Activated CD8-positive, alpha-beta memory T cell treated with anti-CD3 and anti-CD28 coated beads for 24 hours (primary cell): ENCODE measurements around the gene FGF12.

Experiments
- DNase-seq: peaks from one replicate; pipeline ENCODE4 v3.0.0-alpha.2; 2020

The FGF12 gene

GRCh38 chr3:192409201-192409837 is 318.0 kb downstream of the FGF12 start:
- no peak for DNase-seq

- no peak for DNase-seq
Measured at GRCh38 chr3:192408647-192409200, 318.6 kb downstream of the FGF12 start.

GRCh38 chr3:192408007-192408646 is 319.2 kb downstream of the FGF12 start:
- no peak for DNase-seq

- no peak for DNase-seq
Measured at GRCh38 chr3:192399767-192400166, 327.6 kb downstream of the FGF12 start.

GRCh38 chr3:192397012-192397411 is 330.3 kb downstream of the FGF12 start:
- DNase-seq, result no peak

- no peak for DNase-seq
Measured at GRCh38 chr3:192395506-192395905, 331.8 kb downstream of the FGF12 start.

- no peak for DNase-seq
Measured at GRCh38 chr3:192392986-192393385, 334.4 kb downstream of the FGF12 start.

- no peak for DNase-seq
Measured at GRCh38 chr3:192382861-192383260, 344.5 kb downstream of the FGF12 start.

- DNase-seq, result no peak
Measured at GRCh38 chr3:192373586-192373985, 353.8 kb downstream of the FGF12 start.

GRCh38 chr3:192373032-192373431 is 354.3 kb downstream of the FGF12 start:
- DNase-seq, result no peak

- DNase-seq, result no peak
Measured at GRCh38 chr3:192372616-192373015, 354.7 kb downstream of the FGF12 start.

- DNase-seq, result no peak
Measured at GRCh38 chr3:192371870-192372400, 355.4 kb downstream of the FGF12 start.

- no peak for DNase-seq
Measured at GRCh38 chr3:192367616-192368015, 359.7 kb downstream of the FGF12 start.

GRCh38 chr3:192366916-192367315 is 360.4 kb downstream of the FGF12 start:
- no peak for DNase-seq

GRCh38 chr3:192365571-192365970 is 361.8 kb downstream of the FGF12 start:
- no peak for DNase-seq

GRCh38 chr3:192364316-192364715 is 363.0 kb downstream of the FGF12 start:
- no peak for DNase-seq

- DNase-seq, result no peak
Measured at GRCh38 chr3:192354687-192355086, 372.7 kb downstream of the FGF12 start.

- DNase-seq, result no peak
Measured at GRCh38 chr3:192352142-192352541, 375.2 kb downstream of the FGF12 start.

- DNase-seq, result no peak
Measured at GRCh38 chr3:192351441-192351840, 375.9 kb downstream of the FGF12 start.

GRCh38 chr3:192340031-192340430 is 387.3 kb downstream of the FGF12 start:
- DNase-seq, result no peak

GRCh38 chr3:192339214-192339613 is 388.1 kb downstream of the FGF12 start:
- no peak for DNase-seq

- DNase-seq, result no peak
Measured at GRCh38 chr3:192336286-192336685, 391.1 kb downstream of the FGF12 start.

- no peak for DNase-seq
Measured at GRCh38 chr3:192332386-192333291, 394.7 kb downstream of the FGF12 start.
